GM12891 (cell line): Measurements from ENCODE around the gene CALCOCO1.
A peak's percentile ranks its signal among the peaks of the same experiment; 100 is the strongest.

Experiments
- DNase-seq: peaks from one replicate; pipeline ENCODE4 v3.0.0; 2011; ENCODE audit warnings: low spot score; ENCODE audit not compliant: insufficient read length
- FAIRE-seq: peaks from 2 replicates; lab custom pipeline; 2011; peaks lifted over from hg19 to GRCh38; lab: Jason Lieb, UNC
- PAX5 ChIP-seq: IDR thresholded peaks from 2 replicates; pipeline ENCODE4 v1.6.1; 2011; ENCODE audit warnings: low read length, moderate library complexity, mild to moderate bottlenecking; ENCODE audit not compliant: insufficient read depth, severe bottlenecking
- POLR2A ChIP-seq: IDR thresholded peaks from 2 replicates; pipeline ENCODE4 v1.6.1; 2011; ENCODE audit warnings: low read depth, low read length, control low read depth
- POLR2AphosphoS5 ChIP-seq: IDR thresholded peaks from 2 replicates; pipeline ENCODE4 v1.6.1; 2011; ENCODE audit warnings: low read depth, low read length, control low read depth
- POU2F2 ChIP-seq: IDR thresholded peaks from 2 replicates; pipeline ENCODE4 v1.6.1; 2011; ENCODE audit warnings: low read depth, mild to moderate bottlenecking, control low read depth, low read length, moderate library complexity
- SPI1 ChIP-seq: IDR thresholded peaks from 2 replicates; pipeline ENCODE4 v1.6.1; 2011; ENCODE audit warnings: low read depth, low read length, control low read depth
- TAF1 ChIP-seq: IDR thresholded peaks from 2 replicates; pipeline ENCODE4 v1.6.1; 2011; ENCODE audit warnings: low read depth, low read length, control low read depth

CALCOCO1 gene

GRCh38 chr12:53759261-53759660, 32.0 kb upstream of the CALCOCO1 start:
- no peak for FAIRE-seq

DNA sequence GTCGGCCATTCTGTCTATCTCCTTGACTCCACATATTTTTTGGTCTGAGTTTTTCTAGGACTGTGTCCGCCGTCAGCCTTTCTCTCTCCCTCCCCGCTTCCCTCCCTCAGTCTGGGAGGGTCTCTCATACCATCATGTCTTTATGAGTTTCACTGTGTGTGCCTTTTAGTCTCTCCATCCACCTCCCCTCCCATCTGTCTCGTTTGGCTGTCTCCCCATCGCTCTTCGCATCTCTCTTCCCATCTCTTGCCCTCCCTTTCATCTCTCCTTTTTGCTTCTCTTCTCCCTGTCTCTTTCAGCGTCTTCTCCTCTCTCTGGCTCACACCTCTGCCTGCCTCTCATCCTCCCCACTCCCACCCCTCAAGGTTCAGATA, 31.5 kb upstream of the CALCOCO1 start:
- DNase-seq (no peak), FAIRE-seq (no peak)
- no peak for TF ChIP-seq POLR2A
- no peak for TF ChIP-seq TAF1
- no peak for TF ChIP-seq POLR2AphosphoS5
- no peak for TF ChIP-seq POU2F2
- TF ChIP-seq PAX5: no peak
- TF ChIP-seq SPI1: no peak

More at GRCh38 chr12:53759261-53759660, 32.0 kb upstream of the CALCOCO1 start:
- no peak for DNase-seq
- no peak for TF ChIP-seq TAF1
- no peak for TF ChIP-seq SPI1
- TF ChIP-seq POU2F2: no peak

DNA sequence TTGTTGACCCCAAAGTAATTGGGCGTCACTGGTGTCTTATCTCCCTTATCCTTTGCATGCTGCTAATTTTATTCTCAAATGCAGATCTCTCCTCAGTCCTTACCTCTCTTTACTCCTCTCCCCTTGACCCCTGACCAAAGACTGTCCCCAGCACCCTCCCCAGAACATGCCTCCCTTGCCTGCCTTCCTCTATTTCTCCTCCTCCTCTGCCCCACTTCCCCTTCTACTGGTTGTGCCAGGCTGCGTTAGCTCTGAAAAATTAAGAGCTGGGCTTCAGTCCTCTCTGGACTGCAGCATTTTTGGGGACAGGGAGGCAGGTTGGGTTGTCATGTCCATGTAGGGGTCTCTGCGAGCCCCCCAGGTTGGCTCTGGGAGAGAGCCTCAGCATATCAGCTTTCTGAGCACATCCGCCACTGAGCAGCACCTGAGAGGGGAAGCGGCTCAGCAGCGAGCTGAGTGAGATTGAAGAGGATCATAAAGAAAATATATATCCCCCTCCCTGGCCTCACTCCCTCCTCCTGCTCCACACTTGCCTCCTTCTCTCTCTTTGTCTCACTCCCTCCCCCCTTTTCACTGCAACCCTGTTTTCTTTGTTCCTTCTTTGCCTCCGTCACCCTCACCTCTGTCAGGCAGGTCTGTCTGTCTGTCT, 31.0 kb upstream of the CALCOCO1 start:
- FAIRE-seq: peak; percentile 33
- no peak for DNase-seq

DNA sequence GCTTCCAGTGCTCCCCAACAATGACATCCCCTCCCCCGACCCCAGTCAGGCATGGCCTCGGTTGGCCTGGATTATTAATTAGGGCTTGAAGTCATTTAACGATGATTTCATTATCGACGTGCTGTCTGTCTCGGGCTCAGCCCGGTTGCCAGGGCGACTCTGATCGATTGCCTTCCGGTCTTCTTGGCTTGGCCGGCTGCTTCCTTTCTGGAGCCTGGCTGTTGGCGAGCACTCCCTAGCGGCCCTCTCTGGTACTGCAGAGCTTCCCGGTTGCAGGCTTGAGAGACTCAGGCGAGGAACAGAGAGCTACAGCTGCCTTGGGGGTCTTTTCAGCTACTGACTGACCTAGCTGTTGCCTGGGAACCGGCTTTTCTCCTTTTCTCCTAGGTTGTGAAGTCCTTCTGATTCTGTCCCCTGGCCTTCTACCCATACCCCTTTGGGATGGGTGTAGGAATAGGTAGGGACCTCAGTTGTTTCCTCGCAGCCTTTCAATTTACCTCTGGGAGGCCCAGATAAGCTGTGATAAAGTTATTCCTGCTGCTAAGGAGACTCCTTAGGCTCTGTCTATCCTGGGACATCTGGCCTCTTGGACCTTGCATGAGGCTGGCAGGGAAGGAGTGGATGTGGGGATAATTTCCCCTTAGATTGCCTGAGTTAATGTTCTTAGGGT, 30.0 kb upstream of the CALCOCO1 start:
- DNase-seq (peak; percentile 63), FAIRE-seq (peak; percentile 79)
- TF ChIP-seq SPI1: peak; percentile 14; the same call in 1 of the 2 replicates
- TF ChIP-seq POLR2A: no peak

More for the DNA sequence above, 31.0 kb upstream of the CALCOCO1 start:
- TF ChIP-seq POLR2A (no peak), POU2F2 (no peak), SPI1 (peak; percentile 59)

DNA sequence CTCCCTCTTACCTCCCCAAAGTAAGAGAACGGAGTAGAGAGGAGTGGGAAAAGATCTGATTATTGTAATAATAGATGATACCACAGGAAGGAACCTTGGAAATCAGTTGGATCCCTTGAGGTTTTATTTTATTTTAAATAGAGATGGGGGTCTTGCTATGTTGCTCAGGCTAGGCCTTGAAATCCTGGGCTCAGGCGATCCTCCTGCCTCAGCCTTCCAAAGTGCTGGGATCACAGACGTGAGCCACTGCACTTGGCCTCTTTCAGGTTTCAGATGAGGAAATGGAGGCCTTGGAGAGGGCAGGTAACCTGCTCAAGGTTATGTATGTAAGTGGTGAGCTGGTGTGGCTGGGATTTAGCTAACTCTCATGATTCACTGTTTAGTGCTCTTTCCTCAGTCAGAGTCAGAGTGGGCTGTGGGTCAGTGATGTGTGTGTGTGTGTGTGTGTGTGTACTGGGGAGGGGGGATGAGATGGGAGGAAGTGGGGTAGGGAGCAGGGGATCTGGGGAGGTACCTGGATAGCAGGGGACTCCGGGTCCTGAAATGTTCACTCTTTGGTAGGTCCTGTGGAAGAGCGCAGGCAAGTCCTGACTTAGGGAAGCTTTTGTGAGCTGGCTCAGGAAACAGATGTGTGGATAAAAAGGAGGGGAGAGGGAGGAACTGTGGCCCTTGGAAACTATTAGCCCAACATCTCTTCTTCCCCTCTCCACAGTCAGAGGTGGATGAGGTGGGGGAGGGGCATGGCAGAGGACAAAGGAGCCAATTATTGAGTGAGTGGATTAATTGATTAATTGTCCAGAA, 29.2 kb upstream of the CALCOCO1 start:
- FAIRE-seq (peak; percentile 40), DNase-seq (no peak)
- TF ChIP-seq SPI1: no peak

- TF ChIP-seq PAX5 (no peak), TAF1 (no peak), POLR2A (no peak), SPI1 (no peak), POU2F2 (no peak), POLR2AphosphoS5 (no peak)
- DNase-seq (no peak), FAIRE-seq (no peak)
Observed at GRCh38 chr12:53755893-53756292, 28.6 kb upstream of the CALCOCO1 start.

GRCh38 chr12:53755451-53755891, 28.2 kb upstream of the CALCOCO1 start:
- TF ChIP-seq POLR2AphosphoS5 (no peak), PAX5 (no peak), POLR2A (no peak), TAF1 (no peak), SPI1 (no peak), POU2F2 (no peak)
- no peak for FAIRE-seq

GRCh38 chr12:53754633-53755264, 27.5 kb upstream of the CALCOCO1 start:
- DNase-seq (no peak), FAIRE-seq (peak; percentile 9)
- TF ChIP-seq POLR2A (no peak), POU2F2 (no peak), PAX5 (no peak), SPI1 (no peak), POLR2AphosphoS5 (no peak), TAF1 (no peak)

More at GRCh38 chr12:53755451-53755891, 28.2 kb upstream of the CALCOCO1 start:
- no peak for DNase-seq

DNA sequence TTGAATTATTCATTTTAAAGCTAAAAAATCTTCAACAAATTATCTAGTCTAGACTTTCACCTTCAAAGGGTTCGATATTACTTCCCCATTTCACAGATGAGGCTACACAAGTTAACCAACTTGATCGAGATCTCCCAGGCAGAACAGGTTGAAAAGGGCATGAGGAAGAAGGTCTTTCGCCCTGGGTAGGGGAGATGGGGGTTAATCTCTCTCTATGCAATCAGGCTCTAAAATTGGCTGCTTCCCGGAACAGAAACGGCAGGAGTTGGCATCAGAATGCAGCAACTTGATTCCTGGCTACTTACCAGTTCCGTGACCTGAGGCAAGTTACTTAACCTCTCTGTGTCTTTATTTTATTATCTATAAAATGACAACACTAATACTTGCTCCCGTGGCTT, 26.9 kb upstream of the CALCOCO1 start:
- no peak for TF ChIP-seq POLR2AphosphoS5
- no peak for TF ChIP-seq PAX5
- TF ChIP-seq POLR2A: no peak
- no peak for TF ChIP-seq TAF1
- TF ChIP-seq SPI1: no peak
- no peak for TF ChIP-seq POU2F2
- DNase-seq: no peak
- peak; percentile 28 for FAIRE-seq
